Activated gamma-delta T cell treated with Interleukin-2 at 50 U/mL for 16 hours (primary cell): Measurements from ENCODE around the gene BCL10.

ENCODE experiments used
- DNase-seq: peaks from one replicate; pipeline ENCODE4 v3.0.0-alpha.2; 2020

Gene BCL10

GRCh38 chr1:85276215-85276977 lies at the start of gene BCL10:
Gene BCL10 (minus strand): TSS chr1:85276632. CDS start chr1:85276352, 280 bp downstream.
- DNase-seq, result peak; percentile 96

- no peak for DNase-seq
These were observed 49.5 kb upstream of the BCL10 start for GRCh38 chr1:85325920-85326319.

- no peak for DNase-seq
These were observed 47.3 kb upstream of the BCL10 start for GRCh38 chr1:85323770-85324169.

- DNase-seq, result no peak
These were observed 46.2 kb upstream of the BCL10 start for GRCh38 chr1:85322655-85323054.

- no peak for DNase-seq
These were observed 45.0 kb upstream of the BCL10 start for GRCh38 chr1:85321237-85321964.

GRCh38 chr1:85320371-85321131 lies 44.1 kb upstream of the BCL10 start:
- no peak for DNase-seq

GRCh38 chr1:85319931-85320330 lies 43.5 kb upstream of the BCL10 start:
- no peak for DNase-seq

GRCh38 chr1:85319491-85319890 lies 43.1 kb upstream of the BCL10 start:
- no peak for DNase-seq

- no peak for DNase-seq
These were observed 41.8 kb upstream of the BCL10 start for GRCh38 chr1:85318217-85318616.

GRCh38 chr1:85317560-85317959 lies 41.1 kb upstream of the BCL10 start:
- DNase-seq, result no peak

GRCh38 chr1:85316321-85316720 lies 39.9 kb upstream of the BCL10 start:
- no peak for DNase-seq

- DNase-seq, result no peak
These were observed 39.4 kb upstream of the BCL10 start for GRCh38 chr1:85315789-85316188.

GRCh38 chr1:85314726-85315125 lies 38.3 kb upstream of the BCL10 start:
- DNase-seq, result no peak

- no peak for DNase-seq
These were observed 37.7 kb upstream of the BCL10 start for GRCh38 chr1:85313888-85314696.

- DNase-seq, result no peak
These were observed 35.4 kb upstream of the BCL10 start for GRCh38 chr1:85311818-85312217.

- no peak for DNase-seq
These were observed 32.5 kb upstream of the BCL10 start for GRCh38 chr1:85308833-85309350.

- peak; percentile 60 for DNase-seq
These were observed 31.8 kb upstream of the BCL10 start for GRCh38 chr1:85307987-85308832.

GRCh38 chr1:85306236-85306635 lies 29.8 kb upstream of the BCL10 start:
- no peak for DNase-seq

GRCh38 chr1:85303440-85304162 lies 27.2 kb upstream of the BCL10 start:
- DNase-seq, result no peak

GRCh38 chr1:85300140-85300539 lies 23.7 kb upstream of the BCL10 start:
- DNase-seq, result no peak
